G401 (cell line): Measurements from ENCODE around the gene SNX18. TPM values are rescaled to one million over a fixed set of nuclear protein-coding genes. Genes with fewer than 3 reads are reported as not detected.
A peak's percentile ranks its signal among the peaks of the same experiment; 100 is the strongest.

ENCODE experiments used
- DNase-seq: peaks from one replicate; pipeline ENCODE4 v3.0.0-alpha.2; 2015; ENCODE audit warnings: low spot score
- in situ Hi-C: cut with HindIII; loops from 2 replicates; pipeline ENCODE4 v1.10.0; 2016; ENCODE audit warnings: low sequenced_read_pairs, mixed read lengths
- total RNA-seq: library from RNA; depleted of rRNA; stranded (reverse); fragments of >200 nt; shearing (Covaris generic); gene quantifications from 2 replicates; pipeline ENCODE4 v1.2.3, GENCODE V29; 2014

Gene SNX18
- total RNA-seq, 1 experiment from 2014 or later = 17.4 TPM

DNA sequence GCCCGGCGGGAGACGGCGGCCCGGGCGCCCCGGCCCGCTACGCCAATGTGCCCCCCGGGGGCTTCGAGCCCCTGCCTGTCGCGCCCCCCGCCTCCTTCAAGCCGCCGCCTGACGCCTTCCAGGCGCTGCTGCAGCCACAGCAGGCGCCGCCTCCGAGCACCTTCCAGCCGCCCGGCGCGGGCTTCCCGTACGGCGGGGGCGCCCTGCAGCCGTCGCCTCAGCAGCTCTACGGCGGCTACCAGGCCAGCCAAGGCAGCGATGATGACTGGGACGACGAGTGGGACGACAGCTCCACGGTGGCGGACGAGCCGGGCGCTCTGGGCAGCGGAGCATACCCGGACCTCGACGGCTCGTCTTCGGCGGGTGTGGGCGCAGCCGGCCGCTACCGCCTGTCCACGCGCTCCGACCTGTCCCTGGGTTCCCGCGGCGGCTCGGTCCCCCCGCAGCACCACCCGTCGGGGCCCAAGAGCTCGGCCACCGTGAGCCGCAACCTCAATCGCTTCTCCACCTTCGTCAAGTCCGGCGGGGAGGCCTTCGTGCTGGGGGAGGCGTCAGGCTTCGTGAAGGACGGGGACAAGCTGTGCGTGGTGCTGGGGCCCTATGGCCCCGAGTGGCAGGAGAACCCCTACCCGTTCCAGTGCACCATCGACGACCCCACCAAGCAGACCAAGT, 723 bp downstream of the SNX18 start:
- in situ Hi-C loops = no loop called here
- no peak for DNase-seq

DNA sequence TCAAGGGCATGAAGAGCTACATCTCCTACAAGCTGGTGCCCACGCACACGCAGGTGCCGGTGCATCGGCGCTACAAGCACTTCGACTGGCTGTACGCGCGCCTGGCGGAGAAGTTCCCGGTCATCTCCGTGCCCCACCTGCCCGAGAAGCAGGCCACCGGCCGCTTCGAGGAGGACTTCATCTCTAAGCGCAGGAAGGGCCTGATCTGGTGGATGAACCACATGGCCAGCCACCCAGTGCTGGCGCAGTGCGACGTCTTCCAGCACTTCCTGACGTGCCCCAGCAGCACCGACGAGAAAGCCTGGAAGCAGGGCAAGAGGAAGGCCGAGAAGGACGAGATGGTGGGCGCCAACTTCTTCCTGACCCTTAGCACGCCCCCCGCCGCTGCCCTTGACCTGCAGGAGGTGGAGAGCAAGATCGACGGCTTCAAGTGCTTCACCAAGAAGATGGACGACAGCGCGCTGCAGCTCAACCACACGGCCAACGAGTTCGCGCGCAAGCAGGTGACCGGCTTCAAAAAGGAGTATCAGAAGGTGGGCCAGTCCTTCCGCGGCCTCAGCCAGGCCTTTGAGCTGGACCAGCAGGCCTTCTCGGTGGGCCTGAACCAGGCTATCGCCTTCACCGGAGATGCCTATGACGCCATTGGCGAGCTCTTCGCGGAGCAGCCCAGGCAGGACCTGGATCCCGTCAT, 1.4 kb downstream of the SNX18 start:
- no peak for DNase-seq
- in situ Hi-C loops = no loop called here

DNA sequence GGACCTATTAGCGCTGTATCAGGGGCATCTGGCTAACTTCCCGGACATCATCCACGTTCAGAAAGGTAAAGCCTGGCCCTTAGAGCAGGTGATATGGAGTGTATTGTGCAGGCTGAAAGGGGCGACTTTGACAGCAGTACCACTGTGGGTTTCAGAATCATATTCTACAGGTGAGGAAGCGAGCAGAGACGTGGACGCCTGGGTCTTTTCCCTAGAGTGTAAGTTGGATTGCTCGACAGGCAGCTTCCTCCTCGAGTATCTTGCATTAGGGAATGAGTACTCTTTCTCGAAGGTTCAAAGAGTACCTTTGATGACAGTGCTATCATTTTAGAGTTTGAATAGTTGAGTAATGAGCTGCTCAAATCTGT, 1.9 kb downstream of the SNX18 start:
- in situ Hi-C loops = no loop called here
- DNase-seq = no peak

DNA sequence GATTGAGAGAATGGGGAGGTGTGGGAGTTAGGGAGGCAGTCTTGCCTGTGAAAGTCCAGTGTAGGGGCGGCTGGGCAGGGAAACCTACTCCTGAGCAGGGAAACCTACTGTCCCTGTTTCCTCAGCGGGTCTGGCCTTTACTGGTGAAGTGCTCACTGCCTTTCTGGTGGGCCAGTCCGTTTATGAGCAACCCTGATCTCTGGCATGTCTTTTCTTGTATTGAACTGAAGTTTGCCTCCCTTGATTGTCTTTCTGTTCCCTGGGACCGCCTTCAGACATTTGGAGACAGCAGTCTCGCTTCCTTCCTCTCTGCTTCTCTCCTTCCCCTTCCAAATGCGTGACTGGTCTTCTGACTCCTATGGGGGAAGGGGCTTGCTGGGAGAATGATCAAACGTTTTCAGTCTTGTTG, 2.9 kb downstream of the SNX18 start:
- DNase-seq = peak; percentile 46
- in situ Hi-C loops = no loop called here

DNA sequence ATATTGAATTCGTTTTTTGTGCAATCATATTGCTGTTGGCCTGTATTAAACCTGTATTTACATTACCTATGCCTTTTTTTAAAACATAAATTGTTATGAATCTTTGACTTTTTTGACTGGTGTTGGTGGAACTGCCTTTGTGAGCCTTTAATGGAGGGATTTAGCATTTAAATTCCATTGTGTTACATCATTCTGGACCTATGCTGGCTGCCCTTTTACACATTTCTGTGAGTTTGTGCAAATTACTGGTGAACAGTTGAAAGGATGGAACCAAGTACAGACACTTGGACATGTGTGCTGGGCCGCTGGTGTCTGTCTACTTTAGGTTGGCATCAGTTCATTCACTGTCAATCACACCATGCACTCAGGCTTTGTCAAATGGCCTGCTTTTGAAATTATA, 3.4 kb downstream of the SNX18 start:
- no peak for DNase-seq

DNA sequence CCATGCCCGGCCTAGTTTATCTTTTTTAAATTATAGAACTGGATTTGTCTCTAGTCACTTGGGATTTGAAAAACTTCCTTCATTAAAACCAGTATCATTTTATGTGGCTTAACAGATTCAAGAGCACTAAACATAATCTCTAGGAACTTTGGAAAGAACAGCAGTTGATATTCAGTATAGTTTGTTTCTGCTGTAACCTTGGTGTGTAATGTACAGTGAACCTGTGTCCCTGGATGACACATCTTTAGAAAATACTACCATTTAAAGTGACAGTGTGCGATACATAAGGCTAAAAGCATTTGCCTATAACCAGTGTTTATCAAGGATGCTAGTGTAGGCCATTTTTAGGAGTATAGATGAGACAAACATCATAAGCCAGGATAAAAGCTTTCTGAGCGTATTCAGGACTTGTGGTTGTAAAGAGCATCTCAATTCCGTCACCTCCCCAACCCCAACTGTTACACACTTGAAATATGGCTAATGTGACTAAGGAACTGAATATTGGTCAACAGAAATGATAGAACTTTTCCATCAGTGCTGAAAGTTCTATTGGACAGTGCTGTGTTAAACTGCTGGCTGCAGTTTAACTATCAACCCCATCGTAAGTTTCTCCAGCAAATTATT, 4.4 kb downstream of the SNX18 start:
- DNase-seq = no peak
- in situ Hi-C loops = no loop called here

More for the DNA sequence above, 3.4 kb downstream of the SNX18 start:
- in situ Hi-C loops = no loop called here

DNA sequence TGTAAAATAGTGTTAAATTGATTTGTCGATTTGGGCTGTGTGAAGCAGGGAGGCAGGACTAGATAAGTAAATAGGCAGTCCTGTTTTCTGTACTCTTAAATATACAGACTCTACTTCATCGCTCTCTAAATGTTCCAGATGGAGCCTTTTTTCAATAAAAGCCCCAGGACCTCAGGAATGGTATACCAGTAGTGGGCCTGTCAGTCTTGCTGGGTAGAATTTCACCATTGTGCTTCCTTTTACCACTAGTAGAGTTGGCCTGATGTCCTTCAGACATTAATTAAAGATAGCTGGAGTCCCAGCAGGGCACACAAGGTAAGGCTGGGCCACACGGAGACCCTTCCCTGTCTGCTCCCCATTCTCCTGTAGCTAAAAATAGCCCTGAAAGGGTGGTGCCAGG, 6.0 kb downstream of the SNX18 start:
- in situ Hi-C loops = no loop called here
- no peak for DNase-seq

DNA sequence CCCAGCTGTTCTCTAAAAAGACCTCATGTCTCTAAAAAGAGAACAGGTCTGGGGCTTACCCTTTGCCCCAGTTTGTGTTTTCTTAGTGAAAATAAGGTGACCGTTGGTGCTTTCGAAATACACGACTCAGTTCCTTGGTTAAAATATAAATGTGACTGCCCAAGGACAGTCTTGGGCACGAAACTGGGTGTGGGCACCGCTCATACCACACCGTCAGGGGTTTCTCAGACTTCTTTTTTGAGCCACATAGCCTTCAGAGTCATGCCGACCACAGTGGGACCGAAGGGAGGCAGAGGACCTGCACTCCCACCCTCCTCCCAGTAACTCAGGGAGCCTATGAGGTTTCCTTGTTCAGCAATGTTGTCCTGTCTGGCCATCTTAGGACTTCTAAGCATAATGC, 6.5 kb downstream of the SNX18 start:
- in situ Hi-C loops = no loop called here
- DNase-seq = no peak

DNA sequence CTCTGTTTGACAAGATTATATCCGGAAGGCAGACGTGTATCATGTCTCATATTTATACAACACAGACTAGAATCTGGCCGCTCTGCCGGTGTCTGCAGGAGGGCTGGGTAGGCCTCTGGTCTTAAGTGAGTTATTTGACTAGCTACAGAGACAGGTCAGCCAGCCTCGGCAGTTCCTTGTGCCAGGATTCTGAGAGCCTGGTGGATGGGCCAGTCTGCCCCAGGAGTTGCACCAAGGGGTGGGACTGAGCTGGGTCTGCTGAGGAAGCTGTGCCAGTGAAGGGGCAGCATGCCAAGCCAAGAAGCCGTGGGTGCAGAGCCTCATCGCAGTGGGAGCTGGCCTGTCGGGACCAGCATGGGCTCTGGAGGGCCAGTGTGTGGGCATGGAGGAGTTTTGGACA, 7.1 kb downstream of the SNX18 start:
- peak; percentile 42 for DNase-seq
- in situ Hi-C loops = no loop called here

DNA sequence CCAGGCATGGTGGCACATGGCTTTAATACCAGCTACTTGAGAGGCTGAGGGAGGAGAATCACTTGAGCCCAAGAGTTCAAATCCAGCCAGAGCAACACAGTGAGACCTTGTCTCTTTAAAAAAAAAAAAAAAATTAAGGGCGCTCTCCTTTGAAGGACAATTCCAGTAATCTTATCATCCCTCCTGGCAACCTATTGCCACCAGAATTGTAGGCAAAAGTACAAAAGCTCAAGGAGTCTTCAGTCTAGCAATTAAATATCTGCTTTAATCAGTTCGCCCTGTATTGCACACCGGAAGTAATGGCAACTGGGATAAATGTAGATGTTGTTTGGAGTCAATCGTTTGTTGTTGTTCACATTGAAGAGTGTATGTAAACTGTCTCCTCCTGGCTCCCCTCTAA, 7.7 kb downstream of the SNX18 start:
- in situ Hi-C loops = no loop called here
- DNase-seq = no peak

DNA sequence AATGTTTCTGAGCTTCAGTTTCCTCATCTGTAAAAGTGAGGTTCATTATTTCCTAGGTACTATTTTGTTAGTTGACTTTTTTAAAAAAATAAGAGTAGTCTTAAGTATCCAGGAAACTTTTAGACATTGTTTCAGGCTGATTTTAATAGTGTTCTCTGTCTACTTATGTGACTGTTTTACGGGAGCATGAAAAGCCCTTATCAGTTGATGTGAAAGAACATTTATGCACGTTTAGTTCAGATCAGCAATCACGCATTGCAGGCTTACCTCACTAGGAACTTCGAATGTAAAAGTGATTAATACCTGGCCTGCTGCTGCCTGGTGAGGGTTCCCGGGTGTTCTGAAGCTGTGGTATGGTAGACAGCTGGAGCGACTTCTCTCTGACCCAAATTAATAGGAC, 8.1 kb downstream of the SNX18 start:
- no peak for DNase-seq
- in situ Hi-C loops = no loop called here

DNA sequence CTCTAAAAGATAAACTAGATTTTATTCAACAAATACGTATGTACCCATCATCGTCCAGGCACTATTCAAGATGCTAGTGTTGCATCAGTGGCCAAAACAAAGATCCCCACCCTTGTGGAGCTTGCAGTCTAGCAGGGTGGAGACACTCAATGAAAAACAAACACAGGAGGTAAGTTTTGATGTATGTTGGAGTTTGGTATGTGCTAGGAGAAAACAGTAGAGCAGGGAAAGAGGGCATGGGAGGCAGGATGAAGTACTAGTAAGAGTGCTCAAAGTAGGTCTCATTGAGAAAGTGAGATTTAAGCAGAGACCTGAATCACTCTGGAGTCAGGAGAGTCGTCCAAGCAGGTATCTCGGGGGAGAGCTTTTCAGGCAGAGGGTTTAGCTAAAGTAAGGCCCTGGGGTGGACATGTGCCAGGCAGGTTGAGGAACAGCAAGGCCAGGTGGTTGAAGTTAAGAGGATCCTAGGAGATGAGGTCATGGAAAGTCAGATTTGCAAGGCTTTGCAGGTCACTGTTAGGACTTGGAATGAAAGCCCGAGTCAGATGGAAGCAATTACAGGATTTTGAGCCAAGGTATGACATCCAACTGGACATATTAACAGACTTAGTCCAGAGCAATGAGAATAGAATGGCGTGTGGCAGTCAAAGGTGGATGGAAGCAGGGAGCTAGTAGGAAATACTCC, 9.2 kb downstream of the SNX18 start:
- in situ Hi-C loops = no loop called here

DNA sequence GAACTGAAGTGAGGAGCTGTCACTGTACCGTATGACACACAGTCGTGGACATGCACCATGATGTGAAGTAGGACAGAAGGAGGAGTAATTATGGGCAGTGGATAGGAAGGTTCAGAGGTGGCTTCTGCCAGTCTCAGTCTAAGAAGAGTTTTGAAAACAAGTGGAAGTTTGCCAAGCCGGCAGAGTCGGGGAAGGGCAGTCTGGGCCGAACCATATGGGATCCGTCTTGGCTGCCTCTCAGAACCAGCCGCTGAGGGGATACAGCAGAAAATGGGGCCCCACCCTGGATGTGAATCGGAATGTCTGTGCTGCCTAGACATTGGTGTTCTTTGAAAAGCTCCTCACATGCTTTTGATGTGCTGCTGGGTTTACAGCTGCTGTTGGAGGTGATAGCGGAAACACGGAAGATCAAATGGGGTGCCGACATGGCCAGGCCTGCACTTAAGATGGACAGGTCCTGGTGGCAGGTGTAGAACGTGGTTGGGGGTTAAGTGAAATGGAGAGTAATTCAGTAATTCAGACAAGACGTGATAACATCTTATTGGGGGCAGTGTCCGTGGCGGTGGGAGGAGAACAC, 11.2 kb downstream of the SNX18 start:
- in situ Hi-C loops = no loop called here

More for the DNA sequence above, 9.2 kb downstream of the SNX18 start:
- peak; percentile 30 for DNase-seq

DNA sequence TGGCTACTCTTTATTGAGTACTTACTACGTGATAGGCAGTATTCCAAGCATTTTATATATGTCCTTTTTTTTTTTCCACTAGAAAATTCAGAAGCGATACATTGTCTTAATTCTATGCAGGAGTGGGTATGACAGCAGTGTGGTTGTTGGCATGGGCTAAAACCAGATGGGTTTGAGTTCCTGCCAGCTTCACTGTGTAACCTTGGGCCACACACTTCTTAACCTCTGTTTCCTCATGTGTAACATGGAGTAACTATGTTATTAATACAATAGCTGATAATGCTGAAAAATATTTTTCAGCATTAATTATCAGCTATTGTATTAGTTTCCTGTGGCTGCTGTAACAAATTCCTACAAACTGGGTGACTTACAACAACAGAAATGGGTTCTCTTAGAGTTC, 12.0 kb downstream of the SNX18 start:
- no peak for DNase-seq
- in situ Hi-C loops = no loop called here

More for the DNA sequence above, 11.2 kb downstream of the SNX18 start:
- DNase-seq = no peak

DNA sequence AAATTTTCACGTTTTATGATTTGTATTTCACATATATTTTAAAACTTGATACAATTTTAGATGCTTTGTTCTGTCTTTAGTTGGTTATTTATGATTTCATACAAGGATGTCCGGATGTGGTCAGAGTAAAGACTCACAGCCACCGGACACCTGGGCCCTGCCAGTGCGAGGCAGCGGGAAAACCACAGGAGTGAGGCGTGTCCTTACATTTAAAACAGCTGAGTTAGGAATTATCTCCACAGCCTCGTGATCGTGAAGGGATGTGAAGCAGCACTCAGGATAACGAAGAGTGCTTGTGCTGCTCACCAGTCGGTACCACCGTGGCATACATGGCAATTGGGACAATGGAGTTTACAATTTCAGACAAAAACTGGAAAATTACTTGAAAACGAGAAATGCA, 14.0 kb downstream of the SNX18 start:
- in situ Hi-C loops = no loop called here
- no peak for DNase-seq

DNA sequence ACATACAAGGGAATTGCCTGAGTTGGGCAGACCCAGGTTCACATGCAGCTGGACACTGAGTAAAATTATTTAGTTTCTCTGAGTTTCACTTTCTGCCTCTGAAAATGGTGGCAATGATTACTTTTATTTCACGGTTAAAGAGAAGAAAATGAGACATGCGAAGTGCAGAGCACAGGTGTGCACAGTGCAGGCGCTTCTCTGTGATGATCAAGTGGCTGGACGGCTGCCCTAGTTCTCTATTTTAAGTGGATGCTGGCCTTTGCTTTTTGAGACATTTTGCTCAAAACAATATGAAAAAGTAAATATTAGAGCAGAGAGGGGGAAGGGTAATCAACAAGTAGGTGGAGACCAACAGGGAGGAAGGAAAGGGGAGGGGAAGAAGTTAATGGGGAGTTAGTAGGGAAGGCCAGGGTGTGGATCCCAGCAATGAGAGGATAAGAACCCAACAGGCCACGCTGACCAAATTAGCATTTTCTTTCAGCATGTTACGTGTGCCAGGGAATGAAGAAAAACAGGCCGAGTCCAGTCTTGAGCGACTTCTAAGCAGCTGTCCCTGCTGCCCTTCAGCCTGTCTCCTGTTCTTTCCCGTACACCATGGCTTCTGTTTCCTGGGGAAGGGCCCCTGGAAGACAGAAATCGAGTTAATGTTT, 16.1 kb downstream of the SNX18 start:
- in situ Hi-C loops = no loop called here
- peak; percentile 38 for DNase-seq

DNA sequence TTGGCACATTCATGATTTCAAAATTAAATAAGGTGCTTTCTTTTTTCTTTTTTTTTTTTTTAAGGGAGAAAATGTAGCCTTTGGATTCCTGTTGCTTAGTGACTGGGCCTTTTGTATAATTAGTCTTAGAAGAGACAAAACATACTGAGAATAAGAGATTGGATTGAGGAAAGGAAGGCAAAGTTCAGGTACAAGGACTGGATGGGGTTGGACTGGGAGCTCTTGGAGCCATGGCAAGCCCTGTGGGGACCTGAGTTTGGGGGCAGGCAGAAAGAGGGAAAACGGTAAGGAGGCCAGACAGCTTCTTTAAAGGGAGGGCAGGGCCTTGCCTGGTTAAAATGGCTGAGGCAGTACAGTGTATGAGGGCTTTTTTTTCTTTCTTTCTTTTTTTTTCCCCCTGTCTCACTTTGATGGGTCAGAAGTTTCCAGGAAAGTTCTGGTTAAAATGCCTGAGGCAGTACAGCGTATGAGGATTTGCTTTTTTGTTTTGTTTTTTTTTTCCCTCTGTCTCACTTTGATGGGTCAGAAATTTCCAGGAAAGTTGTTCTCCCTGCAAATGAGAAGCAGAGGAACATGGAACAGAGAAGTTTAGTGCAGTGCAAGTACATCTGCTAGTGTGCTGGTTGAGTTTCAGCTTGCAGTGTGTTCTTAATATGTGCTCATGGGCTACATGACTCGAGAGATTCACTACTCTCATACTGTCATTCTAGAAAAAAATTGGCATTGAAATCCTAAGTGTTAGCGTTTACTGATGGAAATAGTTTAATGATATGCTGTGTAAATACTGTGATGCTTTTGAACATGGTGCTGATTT, 16.8 kb downstream of the SNX18 start:
- DNase-seq = no peak
- in situ Hi-C loops = no loop called here

DNA sequence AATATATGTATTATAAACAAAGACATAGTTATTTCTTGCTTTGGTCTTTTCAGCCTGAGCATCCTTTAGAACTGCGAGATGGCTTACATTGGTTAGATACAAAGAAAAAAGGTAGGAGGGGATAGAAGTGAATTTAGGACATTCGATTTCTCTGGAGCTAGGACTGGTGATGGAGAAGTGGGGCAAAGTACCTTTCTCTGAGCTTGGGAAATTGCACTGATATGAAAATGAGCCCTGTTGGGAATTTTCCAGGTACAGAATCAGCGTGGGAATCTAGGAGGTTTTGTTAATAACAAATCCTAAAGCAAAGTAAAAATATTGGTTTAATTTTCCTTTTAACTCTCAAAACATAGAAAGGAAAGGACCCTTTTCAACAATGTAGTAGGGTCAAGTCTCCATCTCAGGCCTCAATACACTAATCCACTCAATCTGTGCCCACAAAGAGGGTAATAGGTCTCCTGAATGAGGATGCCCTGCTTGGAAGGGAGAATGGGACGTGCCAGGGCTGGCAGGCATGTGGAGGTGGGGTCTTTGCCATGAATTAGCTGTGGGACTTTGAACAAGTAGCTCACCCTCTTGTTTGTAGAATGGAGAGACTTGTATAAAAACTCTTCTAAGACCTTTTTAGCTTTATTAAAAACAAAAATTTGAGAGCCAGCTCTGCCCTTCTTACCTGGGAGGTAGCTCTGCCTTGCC, 17.7 kb downstream of the SNX18 start:
- no peak for DNase-seq
- in situ Hi-C loops = no loop called here
